HG02970 (cell line): ENCODE data around the gene PAQR7.

ENCODE experiments used
- ATAC-seq: cut with Tn5 transposase; IDR thresholded peaks from one replicate; pipeline ENCODE4 v1.9.1; 2021; ENCODE audit warnings: mild to moderate bottlenecking, moderate library complexity, moderate number of reproducible peaks; ENCODE audit not compliant: unreplicated experiment, low FRiP score

PAQR7 gene

GRCh38 chr1:25903986-25904385, 28.5 kb upstream of the PAQR7 start:
- ATAC-seq, result no peak

GRCh38 chr1:25902462-25902861, 27.0 kb upstream of the PAQR7 start:
- no peak for ATAC-seq

GRCh38 chr1:25900219-25900618, 24.7 kb upstream of the PAQR7 start:
- no peak for ATAC-seq

GRCh38 chr1:25899792-25900191, 24.3 kb upstream of the PAQR7 start:
- ATAC-seq, result no peak

GRCh38 chr1:25898223-25899015, 22.9 kb upstream of the PAQR7 start:
- ATAC-seq, result no peak

- no peak for ATAC-seq
Observed at GRCh38 chr1:25897754-25898153, 22.2 kb upstream of the PAQR7 start.

- ATAC-seq, result no peak
Observed at GRCh38 chr1:25896266-25896665, 20.8 kb upstream of the PAQR7 start.

- peak; percentile 84 for ATAC-seq
Observed at GRCh38 chr1:25895365-25895990, 20.0 kb upstream of the PAQR7 start.

- ATAC-seq, result no peak
Observed at GRCh38 chr1:25893116-25893515, 17.6 kb upstream of the PAQR7 start.

GRCh38 chr1:25891606-25892005, 16.1 kb upstream of the PAQR7 start:
- ATAC-seq, result no peak

GRCh38 chr1:25890239-25891034, 14.9 kb upstream of the PAQR7 start:
- ATAC-seq, result no peak

- no peak for ATAC-seq
Observed at GRCh38 chr1:25889470-25889869, 14.0 kb upstream of the PAQR7 start.

GRCh38 chr1:25888426-25888987, 13.0 kb upstream of the PAQR7 start:
- no peak for ATAC-seq

- no peak for ATAC-seq
Observed at GRCh38 chr1:25885602-25886001, 10.1 kb upstream of the PAQR7 start.

- no peak for ATAC-seq
Observed at GRCh38 chr1:25881266-25881665, 5.8 kb upstream of the PAQR7 start.

GRCh38 chr1:25880518-25880917, 5.0 kb upstream of the PAQR7 start:
- no peak for ATAC-seq

GRCh38 chr1:25879675-25880074, 4.2 kb upstream of the PAQR7 start:
- ATAC-seq, result no peak

- ATAC-seq, result no peak
Observed at GRCh38 chr1:25878690-25879089, 3.2 kb upstream of the PAQR7 start.

GRCh38 chr1:25877155-25877554, 1.6 kb upstream of the PAQR7 start:
- no peak for ATAC-seq

GRCh38 chr1:25876693-25877077, 1.2 kb upstream of the PAQR7 start:
- no peak for ATAC-seq
